K562 (cell line): ENCODE results near the gene DMWD. TPM values are rescaled to one million over a fixed set of nuclear protein-coding genes. Genes with fewer than 3 reads are reported as not detected.

Source experiments
- ATF4 ChIP-seq: fragments of 450-650 bp; formaldehyde crosslinking; IDR thresholded peaks from 2 replicates; pipeline ENCODE4 v1.4.0; 2022; ENCODE audit warnings: mild to moderate bottlenecking, moderate library complexity
- BHLHE40 ChIP-seq: IDR thresholded peaks from 2 replicates; pipeline ENCODE4 v1.6.1; 2011; ENCODE audit warnings: low read length, improper control_type of control experiment
- CBFA2T3 ChIP-seq: fragments of 450-650 bp; IDR thresholded peaks from 2 replicates; pipeline ENCODE4 v1.6.1; 2017
- CGGBP1 ChIP-seq: fragments of 250-450 bp; sonication (Bioruptor Pico); IDR thresholded peaks from 2 replicates; pipeline ENCODE4 v1.9.0; 2021; ENCODE audit warnings: mild to moderate bottlenecking
- GABPB2 ChIP-seq: fragments of 250-450 bp; sonication (Bioruptor Pico); conservative IDR thresholded peaks from 2 replicates; pipeline ENCODE4 v1.5.1; 2021; ENCODE audit warnings: mild to moderate bottlenecking
- HOXB6 ChIP-seq: fragments of 250-450 bp; sonication (Bioruptor Pico); IDR thresholded peaks from 2 replicates; pipeline ENCODE4 v1.5.1; 2022; ENCODE audit warnings: mild to moderate bottlenecking, borderline replicate concordance
- NFYB ChIP-seq: IDR thresholded peaks from 2 replicates; pipeline ENCODE4 v1.6.1; 2011; ENCODE audit warnings: mild to moderate bottlenecking, moderate library complexity; ENCODE audit not compliant: insufficient read length; ENCODE audit errors: extremely low read depth
- NKRF ChIP-seq: fragments of 450-650 bp; IDR thresholded peaks from 2 replicates; pipeline ENCODE4 v1.6.1; 2016; ENCODE audit warnings: borderline replicate concordance
- PHB ChIP-seq: fragments of 250-450 bp; sonication (Bioruptor Pico); IDR thresholded peaks from 2 replicates; pipeline ENCODE4 v1.5.0; 2021
- TEAD2 ChIP-seq: fragments of 450-650 bp; IDR thresholded peaks from 2 replicates; pipeline ENCODE4 v1.6.1; 2016; ENCODE audit warnings: missing genetic modification characterization, control low read depth, missing compliant biosample characterization
- TEAD4 ChIP-seq, 2 experiments: sonication (generic) in 1 of 2; formaldehyde crosslinking in 1 of 2; IDR thresholded peaks; 2 replicates each; pipeline versions ENCODE4 v1.6.1 to v1.8.0; 2012 to 2022; ENCODE audit warnings: borderline replicate concordance in 1 of 2, inconsistent platforms in 1 of 2, low read length in 1 of 2, mild to moderate bottlenecking in 1 of 2, missing genetic modification reagents in 1 of 2
- ZBTB49 ChIP-seq: sonication (generic); formaldehyde crosslinking; IDR thresholded peaks from 2 replicates; pipeline ENCODE4 v1.8.0; 2022; ENCODE audit warnings: missing genetic modification reagents, mild to moderate bottlenecking, borderline replicate concordance
- ZBTB9 ChIP-seq: fragments of 450-650 bp; formaldehyde crosslinking; IDR thresholded peaks from 2 replicates; pipeline ENCODE4 v1.4.0; 2020; ENCODE audit warnings: mild to moderate bottlenecking, moderate library complexity
- ZFPM2 ChIP-seq: fragments of 250-450 bp; sonication (Bioruptor Pico); IDR thresholded peaks from 2 replicates; pipeline ENCODE4 v1.5.1; 2022; ENCODE audit warnings: mild to moderate bottlenecking
- ZHX1 ChIP-seq: fragments of 150-350 bp; conservative IDR thresholded peaks from 2 replicates; pipeline ENCODE4 v1.6.1; 2014; ENCODE audit warnings: low read length
- ZNF212 ChIP-seq: fragments of 450-650 bp; formaldehyde crosslinking; IDR thresholded peaks from 2 replicates; pipeline ENCODE4 v1.4.0; 2020; ENCODE audit warnings: mild to moderate bottlenecking
- ZNF408 ChIP-seq: fragments of 250-450 bp; sonication (Bioruptor Pico); IDR thresholded peaks from 2 replicates; pipeline ENCODE4 v1.4.0; 2020; ENCODE audit warnings: low read depth, mild to moderate bottlenecking, moderate library complexity
- polyA plus RNA-seq, 8 experiments: library from polyadenylated mRNA; depleted of rRNA in 4 of 8; stranded (reverse) in 5 of 8; unstranded in 3 of 8; fragments of >200 nt; fragmentation: Nextera tagmentation in 2 of 8; fragmentation: Illumina TruSeq in 1 of 8; extraction: Ambion mirVana in 2 of 8; extraction: Trizol in 1 of 8; gene quantifications; 2 replicates each; pipeline versions ENCODE4 v1.2.1 to v1.2.3, GENCODE V29; 2011 to 2014; ENCODE audit warnings: inconsistent platforms in 1 of 8, missing spikeins in 1 of 8
- total RNA-seq, 7 experiments: library from RNA; depleted of rRNA in 6 of 7; stranded (reverse); fragments of >200 nt in 6 of 7; fragmentation: Illumina TruSeq in 2 of 7; extraction: Trizol in 2 of 7; gene quantifications; 2 replicates each; pipeline versions ENCODE4 v1.2.1 to v1.2.3, GENCODE V29; 2011 to 2021; ENCODE audit warnings: low replicate concordance in 1 of 7

Gene DMWD
- total and polyA plus RNA-seq, 9 of the 15 experiments (the other 6 are each of a cell fraction or from before 2014, with no cell fraction given), result 4.7 to 54.6 (median 19.0) TPM

- TF ChIP-seq ATF4 (CRISPR knock-in tag) (0 out of 2 replicates have a peak, but pooled peaks have one; percentile 22), ZNF212 (CRISPR knock-in tag) (no peak), ZHX1 (no peak), PHB (CRISPR knock-in tag) (no peak), NFYB (peak; percentile 25), GABPB2 (CRISPR knock-in tag) (no peak), NKRF (peak; percentile 69; the same call in 1 of the 2 replicates), ZNF408 (no peak), CGGBP1 (no peak), TEAD2 (tag) (no peak), HOXB6 (CRISPR knock-in tag) (no peak), BHLHE40 (peak; percentile 43; the same call in 1 of the 2 replicates), TEAD4 (IDR thresholded peaks at IDR 0.05; ENCODE audit: low read length) (no peak), TEAD4 (CRISPR knock-in tag; IDR thresholded peaks at IDR 0.05; ENCODE audit: borderline replicate concordance) (no peak), CBFA2T3 (no peak), ZBTB49 (no peak), ZBTB9 (CRISPR knock-in tag) (no peak), ZFPM2 (CRISPR knock-in tag) (no peak)
Measured at GRCh38 chr19:45779231-45780145, 13.2 kb downstream of the DMWD start (continued).
